Neuronal stem cell (in vitro differentiated cells): ENCODE measurements around the gene CDK12.
A peak's percentile ranks its signal among the peaks of the same experiment; 100 is the strongest.
"Not testable (repeated sequence)": the region's sequence is repeated elsewhere in the genome, so short reads cannot be mapped to it uniquely, and the experiment has no call there.

Experiments used
- DNase-seq: peaks from one replicate; pipeline ENCODE4 v3.0.0-alpha.2; 2013; ENCODE audit warnings: low spot score
- H2AFZ ChIP-seq: one replicate; pipeline ENCODE4 v1.6.1; 2013; ENCODE audit warnings: mild to moderate bottlenecking, low read length, inconsistent platforms
- H2AK5ac ChIP-seq: 2 replicates; pipeline ENCODE4 v1.6.1; 2013; ENCODE audit warnings: low read depth, mild to moderate bottlenecking, inconsistent platforms, low read length, moderate library complexity, mixed read lengths
- H2BK120ac ChIP-seq: 2 replicates; pipeline ENCODE4 v1.6.1; 2013; ENCODE audit warnings: low read depth, mild to moderate bottlenecking, inconsistent platforms, low read length, moderate library complexity, mixed read lengths
- H2BK12ac ChIP-seq: one replicate; pipeline ENCODE4 v1.6.1; 2013; ENCODE audit warnings: low read length, inconsistent platforms
- H2BK15ac ChIP-seq: 2 replicates; pipeline ENCODE4 v1.6.1; 2013; ENCODE audit warnings: mild to moderate bottlenecking, low read length, inconsistent platforms, mixed read lengths
- H2BK5ac ChIP-seq: one replicate; pipeline ENCODE4 v1.6.1; 2013; ENCODE audit warnings: inconsistent platforms, mild to moderate bottlenecking, low read length, moderate library complexity
- H3K14ac ChIP-seq: one replicate; pipeline ENCODE4 v1.6.1; 2013; ENCODE audit warnings: low read length, inconsistent platforms
- H3K18ac ChIP-seq: 2 replicates; pipeline ENCODE4 v1.6.1; 2013; ENCODE audit warnings: low read length, inconsistent platforms
- H3K23ac ChIP-seq: 2 replicates; pipeline ENCODE4 v1.6.1; 2013; ENCODE audit warnings: low read depth, mild to moderate bottlenecking, mixed read lengths, low read length, inconsistent platforms; ENCODE audit not compliant: poor library complexity
- H3K27ac ChIP-seq: replicated peaks from 3 replicates; pipeline ENCODE4 v1.5.1; 2013; ENCODE audit warnings: low read length, inconsistent platforms
- H3K27me3 ChIP-seq, 3 experiments: 2 replicates each; pipeline ENCODE4 v1.6.1; 2013; ENCODE audit warnings: low read length in 3 of 3, mild to moderate bottlenecking in 2 of 3, inconsistent platforms in 1 of 3, low read depth in 1 of 3, mixed read lengths in 1 of 3, moderate library complexity in 1 of 3; ENCODE audit not compliant: control insufficient read depth in 3 of 3, insufficient read depth in 3 of 3
- H3K36me3 ChIP-seq, 2 donors: replicated peaks in 1 of 2; 2 replicates each; pipeline ENCODE4 v1.6.1; 2013; ENCODE audit warnings: low read length in 2 of 2; ENCODE audit not compliant: control insufficient read depth in 2 of 2, insufficient read depth in 2 of 2
- H3K4ac ChIP-seq: 2 replicates; pipeline ENCODE4 v1.6.1; 2013; ENCODE audit warnings: inconsistent platforms, mild to moderate bottlenecking, low read length, moderate library complexity
- H3K4me1 ChIP-seq, 2 donors: 1 replicate in 1 of 2; 2 replicates in 1 of 2; pipeline ENCODE4 v1.6.1; 2013; ENCODE audit warnings: low read length in 2 of 2, low read depth in 1 of 2; ENCODE audit not compliant: control insufficient read depth in 2 of 2, insufficient read depth in 1 of 2
- H3K4me2 ChIP-seq: one replicate; pipeline ENCODE4 v1.6.1; 2013; ENCODE audit warnings: mild to moderate bottlenecking, low read length, inconsistent platforms; ENCODE audit not compliant: insufficient read depth, poor library complexity, severe bottlenecking
- H3K4me3 ChIP-seq, 2 donors: 2 replicates each; pipeline ENCODE4 v1.5.1; 2013; ENCODE audit warnings: low read length in 2 of 2, mild to moderate bottlenecking in 2 of 2, inconsistent platforms in 1 of 2, moderate library complexity in 1 of 2
- H3K79me1 ChIP-seq: one replicate; pipeline ENCODE4 v1.6.1; 2013; ENCODE audit warnings: low read depth, mild to moderate bottlenecking, inconsistent platforms, low read length, moderate library complexity
- H3K9ac ChIP-seq: one replicate; pipeline ENCODE4 v1.6.1; 2013; ENCODE audit warnings: mild to moderate bottlenecking, low read depth, low read length, inconsistent platforms; ENCODE audit not compliant: poor library complexity
- H3K9me3 ChIP-seq, 2 donors: replicated peaks in 1 of 2; 2 replicates each; pipeline versions ENCODE3 to v1.6.1; 2013; ENCODE audit warnings: low read length in 2 of 2, mild to moderate bottlenecking in 2 of 2, inconsistent platforms in 1 of 2, low read depth in 1 of 2, mixed read lengths in 1 of 2, moderate library complexity in 1 of 2; ENCODE audit not compliant: control insufficient read depth in 2 of 2, insufficient read depth in 1 of 2
- H4K8ac ChIP-seq: one replicate; pipeline ENCODE4 v1.6.1; 2013; ENCODE audit warnings: low read depth, mild to moderate bottlenecking, inconsistent platforms, low read length, moderate library complexity
- H4K91ac ChIP-seq: one replicate; pipeline ENCODE4 v1.6.1; 2013; ENCODE audit warnings: low read length, low read depth, mild to moderate bottlenecking, inconsistent platforms; ENCODE audit not compliant: poor library complexity
- WGBS, 2 donors: extraction: QIAGEN DNeasy Blood & Tissue Kit; methylation state at CpG; one replicate each; pipeline ENCODE4 v1.1.7; 2013; ENCODE audit warnings: missing lambda C conversion rate in 2 of 2, mixed read lengths in 1 of 2; ENCODE audit not compliant: insufficient read length in 2 of 2, insufficient replicate concordance in 1 of 2; ENCODE audit errors: extremely low coverage in 2 of 2; 5-methylcytosine and 5-hydroxymethylcytosine counted together

Gene CDK12

GRCh38 chr17:39543664-39544063 is 82.4 kb downstream of the CDK12 start:
- Histone ChIP-seq H3K4me1 (no peaks in the 10 kb centered on the region), H3K4me2 (no peak overlapping the region), H3K14ac (no peak overlapping the region), H2AK5ac (no peak overlapping the region), H4K91ac (no peak overlapping the region), H3K4me3 (no peak overlapping the region), H3K79me1 (no peaks in the 10 kb centered on the region), H3K23ac (no peak overlapping the region), H3K4ac (no peak overlapping the region), H2BK15ac (no peak overlapping the region), H3K27me3 (no peaks in the 10 kb centered on the region), H2BK120ac (no peak overlapping the region), H3K27ac (no peak overlapping the region), H2BK5ac (no peak overlapping the region), H2AFZ (no peak overlapping the region), H3K36me3 (peaks cover 8 to 29% of the 10 kb centered on the region in 2 donors), H4K8ac (no peak overlapping the region), H3K9ac (no peak overlapping the region), H3K9me3 (no peaks in the 10 kb centered on the region), H3K18ac (no peak overlapping the region), H2BK12ac (no peak overlapping the region)
- no peak for DNase-seq

- H2BK120ac ChIP-seq, H2BK15ac ChIP-seq, H4K8ac ChIP-seq, H3K4me3 ChIP-seq, H2AK5ac ChIP-seq, H3K4ac ChIP-seq, H2BK5ac ChIP-seq, DNase-seq, H3K4me1 ChIP-seq, H3K4me2 ChIP-seq, H2AFZ ChIP-seq, H3K23ac ChIP-seq, H3K9me3 ChIP-seq, H2BK12ac ChIP-seq, H4K91ac ChIP-seq, H3K79me1 ChIP-seq, H3K14ac ChIP-seq, H3K18ac ChIP-seq, H3K9ac ChIP-seq, H3K27ac ChIP-seq, H3K27me3 ChIP-seq: not testable (repeated sequence)
- WGBS, 2 donors = no CpG with 5 or more reads among the region's 12 CpGs
- H3K36me3 ChIP-seq = peaks cover 12 to 36% of the 10 kb centered on the region in 2 donors
These were observed 83.1 kb downstream of the CDK12 start for GRCh38 chr17:39544361-39544760.

- H3K4me3 ChIP-seq = no peak overlapping the region
- no CpG with 5 or more reads among the region's 5 CpGs for WGBS, 2 donors
These were observed 86.6 kb downstream of the CDK12 start for GRCh38 chr17:39547713-39548478.

GRCh38 chr17:39548494-39549225 is 87.4 kb downstream of the CDK12 start:
- Histone ChIP-seq H2BK12ac (no peak overlapping the region), H3K4me1 (no peaks in the 10 kb centered on the region), H3K4ac (no peak overlapping the region), H3K9ac (no peak overlapping the region), H3K14ac (no peak overlapping the region), H3K18ac (no peak overlapping the region), H3K36me3 (peaks cover 22 to 77% of the 10 kb centered on the region in 2 donors), H3K23ac (no peak overlapping the region), H4K8ac (no peak overlapping the region), H3K27ac (no peak overlapping the region), H2AK5ac (no peak overlapping the region), H4K91ac (no peak overlapping the region), H2BK5ac (no peak overlapping the region), H3K4me3 (no peak overlapping the region), H3K4me2 (no peak overlapping the region), H3K9me3 (no peaks in the 10 kb centered on the region), H3K27me3 (no peaks in the 10 kb centered on the region), H2AFZ (no peak overlapping the region), H2BK15ac (no peak overlapping the region), H2BK120ac (no peak overlapping the region), H3K79me1 (no peaks in the 10 kb centered on the region)
- no peak for DNase-seq
- WGBS, 2 donors = no CpG with 5 or more reads among the region's 7 CpGs

More at GRCh38 chr17:39547713-39548478, 86.6 kb downstream of the CDK12 start:
- H3K9ac ChIP-seq = no peak overlapping the region
- peaks cover 18 to 70% of the 10 kb centered on the region in 2 donors for H3K36me3 ChIP-seq
- no peak overlapping the region for H2AFZ ChIP-seq
- DNase-seq = peak; percentile 71
- H3K4me1 ChIP-seq = no peaks in the 10 kb centered on the region
- no peak overlapping the region for H4K91ac ChIP-seq
- no peak overlapping the region for H2BK120ac ChIP-seq
- H3K4ac ChIP-seq = no peak overlapping the region
- no peak overlapping the region for H3K27ac ChIP-seq
- H3K23ac ChIP-seq = no peak overlapping the region
- no peaks in the 10 kb centered on the region for H3K79me1 ChIP-seq
- no peak overlapping the region for H2BK15ac ChIP-seq
- H3K18ac ChIP-seq = no peak overlapping the region
- H4K8ac ChIP-seq = no peak overlapping the region
- H3K27me3 ChIP-seq = no peaks in the 10 kb centered on the region
- H2BK5ac ChIP-seq = no peak overlapping the region
- H2AK5ac ChIP-seq = no peak overlapping the region
- no peak overlapping the region for H2BK12ac ChIP-seq
- H3K4me2 ChIP-seq = no peak overlapping the region
- H3K9me3 ChIP-seq = no peaks in the 10 kb centered on the region
- no peak overlapping the region for H3K14ac ChIP-seq
